K562 (cell line): ENCODE measurements around the gene GPR176. TPM values are rescaled to one million over a fixed set of nuclear protein-coding genes. Genes with fewer than 3 reads are reported as not detected.

Source experiments
- ATAC-seq: fragments of 200-7000 bp; cut with Tn5 transposase; 3 replicates; pipeline ENCODE4 v1.9.1; 2020; ENCODE audit warnings: moderate library complexity
- BruUV-seq: library from RNA; stranded (reverse); fragments of 400-500 nt; replicated peaks from 2 replicates; lab custom pipeline; 2021; lab: Mats Ljungman, UMichigan
- CTCF ChIA-PET: fragments of 300-600 bp; formaldehyde crosslinking; extraction: SDS; loops from one replicate; lab custom pipeline; 2021; ENCODE audit warnings: low intra/inter-chr PET ratio; lab: Yijun Ruan, JAX
- POLR2A ChIA-PET: fragments of 300-600, 350-650 bp; sonication (Branson Sonifier 250); formaldehyde crosslinking; extraction: SDS; loops from one replicate; lab custom pipeline; 2021; ENCODE audit warnings: antibody characterized with exemption, inconsistent platforms; lab: Yijun Ruan, JAX
- DNase-seq, 4 experiments: peaks; one replicate each; pipeline versions ENCODE4 v3.0.0 to v3.0.0-alpha.2; 2011 to 2018; ENCODE audit warnings: low spot score in 3 of 4, mixed read lengths in 3 of 4; ENCODE audit errors: extremely low read depth in 1 of 4
- FAIRE-seq: peaks from 2 replicates; lab custom pipeline; 2011; peaks lifted over from hg19 to GRCh38; lab: Jason Lieb, UNC
- H2AFZ ChIP-seq: 2 replicates; pipeline ENCODE4 v1.6.0; 2011; ENCODE audit warnings: low read depth, low read length, control low read depth, inconsistent platforms
- H3K27ac ChIP-seq: fragments of 200-600 bp; 3 replicates; pipeline ENCODE4 v1.8.0; 2011; ENCODE audit warnings: low read depth, mild to moderate bottlenecking, control low read depth, inconsistent platforms, low read length, moderate library complexity, mixed read lengths; ENCODE audit errors: extremely low read depth
- H3K27me3 ChIP-seq, 2 experiments: fragments of 300-600 bp in 1 of 2; 2 replicates in 1 of 2; 3 replicates in 1 of 2; pipeline versions ENCODE4 v1.6.0 to v1.8.0; 2011; ENCODE audit warnings: inconsistent platforms in 2 of 2, low read length in 2 of 2, mild to moderate bottlenecking in 1 of 2, mixed read lengths in 1 of 2, moderate library complexity in 1 of 2; ENCODE audit not compliant: control insufficient read depth in 2 of 2, insufficient read depth in 2 of 2
- H3K36me3 ChIP-seq: fragments of 300-600 bp; 3 replicates; pipeline ENCODE4 v1.8.0; 2011; ENCODE audit warnings: mild to moderate bottlenecking, low read length, inconsistent platforms; ENCODE audit not compliant: control insufficient read depth, insufficient read depth
- H3K4me1 ChIP-seq, 2 experiments: fragments of 200-600 bp in 1 of 2; replicated peaks in 1 of 2; 2 replicates in 1 of 2; 3 replicates in 1 of 2; pipeline versions ENCODE4 v1.5.1 to v1.8.0; 2011; ENCODE audit warnings: inconsistent platforms in 2 of 2, low read length in 2 of 2, mild to moderate bottlenecking in 1 of 2, mixed read lengths in 1 of 2, moderate library complexity in 1 of 2; ENCODE audit not compliant: control insufficient read depth in 2 of 2, insufficient read depth in 2 of 2
- H3K4me2 ChIP-seq: 2 replicates; pipeline ENCODE4 v1.6.1; 2011; ENCODE audit warnings: low read length, control low read depth, inconsistent platforms, mixed read lengths; ENCODE audit not compliant: insufficient read depth
- H3K4me3 ChIP-seq: fragments of 200-600 bp; sonication (generic), shearing (Covaris generic); 2 replicates; pipeline ENCODE4 v1.5.1; 2016; ENCODE audit warnings: control low read depth, inconsistent platforms
- H3K79me2 ChIP-seq: fragments of 200-600 bp; 3 replicates; pipeline ENCODE4 v1.8.0; 2011; ENCODE audit warnings: low read length, inconsistent platforms; ENCODE audit not compliant: control insufficient read depth, insufficient read depth
- H3K9ac ChIP-seq, 2 experiments: 2 replicates each; pipeline versions ENCODE4 v1.6.0 to v1.6.1; 2011; ENCODE audit warnings: low read depth in 2 of 2, low read length in 2 of 2, control low read depth in 1 of 2, inconsistent platforms in 1 of 2, mild to moderate bottlenecking in 1 of 2, mixed read lengths in 1 of 2; ENCODE audit not compliant: insufficient read depth in 1 of 2
- H3K9me1 ChIP-seq: one replicate; pipeline ENCODE4 v1.6.0; 2011; ENCODE audit warnings: inconsistent platforms, mild to moderate bottlenecking, low read length, moderate library complexity; ENCODE audit not compliant: control insufficient read depth, insufficient read depth
- H3K9me3 ChIP-seq: replicated peaks from 2 replicates; pipeline ENCODE4 v1.5.1; 2011; ENCODE audit warnings: low read depth, low read length, inconsistent platforms; ENCODE audit not compliant: control insufficient read depth, insufficient read depth
- H4K20me1 ChIP-seq: replicated peaks from 2 replicates; pipeline ENCODE4 v1.6.1; 2011; ENCODE audit warnings: low read length, inconsistent platforms, mixed read lengths; ENCODE audit not compliant: control insufficient read depth, insufficient read depth
- BDP1 ChIP-seq: IDR thresholded peaks from 3 replicates; pipeline ENCODE4 v1.6.1; 2011; ENCODE audit not compliant: insufficient read length, insufficient read depth
- EGR1 ChIP-seq: fragments of 450-650 bp; conservative IDR thresholded peaks from 2 replicates; pipeline ENCODE4 v1.6.1; 2017; ENCODE audit warnings: mild to moderate bottlenecking
- ELF2 ChIP-seq: fragments of 250-450 bp; sonication (Bioruptor Pico); IDR thresholded peaks from 2 replicates; pipeline ENCODE4 v1.5.0; 2021; ENCODE audit warnings: mild to moderate bottlenecking
- HLTF ChIP-seq: fragments of 450-650 bp; IDR thresholded peaks from 2 replicates; pipeline ENCODE4 v1.6.1; 2016
- KAT7 ChIP-seq: sonication (generic); formaldehyde crosslinking; IDR thresholded peaks from 2 replicates; pipeline ENCODE4 v1.8.0; 2022; ENCODE audit warnings: missing genetic modification reagents, mild to moderate bottlenecking, borderline replicate concordance
- MCM7 ChIP-seq, 2 experiments: fragments of 450-650 bp; IDR thresholded peaks; 2 replicates each; pipeline ENCODE4 v1.6.1; 2016 to 2018
- NBN ChIP-seq: fragments of 450-650 bp; IDR thresholded peaks from 2 replicates; pipeline ENCODE4 v1.6.1; 2016; ENCODE audit warnings: low read depth, mild to moderate bottlenecking
- TARDBP ChIP-seq: fragments of 450-650 bp; IDR thresholded peaks from 2 replicates; pipeline ENCODE4 v1.6.1; 2016
- ZNF551 ChIP-seq: fragments of 250-450 bp; sonication (Bioruptor Pico); IDR thresholded peaks from 2 replicates; pipeline ENCODE4 v1.5.0; 2021; ENCODE audit warnings: mild to moderate bottlenecking, moderate library complexity
- ZNF79 ChIP-seq: fragments of 250-450 bp; sonication (Bioruptor Pico); IDR thresholded peaks from 2 replicates; pipeline ENCODE4 v1.4.0; 2020; ENCODE audit warnings: low read depth, mild to moderate bottlenecking, moderate library complexity
- WGBS: fragments of 100-300 bp; shearing (Covaris generic); methylation state at CpG from one replicate; pipeline ENCODE4 v1.1.6; 2016; ENCODE audit warnings: low coverage, mixed read lengths; ENCODE audit not compliant: insufficient coverage; ENCODE audit errors: missing lambda C conversion rate; 5-methylcytosine and 5-hydroxymethylcytosine counted together
- in situ Hi-C: fragments of 300-500 bp; cut with MboI; formaldehyde crosslinking; loops from 4 replicates; pipeline ENCODE4 v1.15.0; 2018; ENCODE audit warnings: inconsistent platforms, mixed read lengths
- intact Hi-C: fragments of 100-400 bp; cut with micrococcal nuclease; formaldehyde crosslinking; loops from 2 replicates; pipeline ENCODE4 v1.14.2; 2022
- polyA plus RNA-seq, 8 experiments: library from polyadenylated mRNA; depleted of rRNA in 4 of 8; stranded (reverse) in 5 of 8; unstranded in 3 of 8; fragments of >200 nt; fragmentation: Nextera tagmentation in 2 of 8; fragmentation: Illumina TruSeq in 1 of 8; extraction: Ambion mirVana in 2 of 8; extraction: Trizol in 1 of 8; gene quantifications; 2 replicates each; pipeline versions ENCODE4 v1.2.1 to v1.2.3, GENCODE V29; 2011 to 2014; ENCODE audit warnings: inconsistent platforms in 1 of 8, missing spikeins in 1 of 8
- total RNA-seq, 7 experiments: library from RNA; depleted of rRNA in 6 of 7; stranded (reverse); fragments of >200 nt in 6 of 7; fragmentation: Illumina TruSeq in 2 of 7; extraction: Trizol in 2 of 7; gene quantifications; 2 replicates each; pipeline versions ENCODE4 v1.2.1 to v1.2.3, GENCODE V29; 2011 to 2021; ENCODE audit warnings: low replicate concordance in 1 of 7
- TF ChIP-seq, protein P1 (sequence below), 2 experiments: fragments of 150-350 bp in 1 of 2; IDR thresholded peaks; 2 replicates each; pipeline ENCODE4 v1.6.1; 2012 to 2016; ENCODE audit warnings: low read depth in 2 of 2, low read length in 2 of 2, mild to moderate bottlenecking in 1 of 2, moderate library complexity in 1 of 2
- TF ChIP-seq, protein P2 (sequence below): fragments of 450-650 bp; conservative IDR thresholded peaks from 2 replicates; pipeline ENCODE4 v1.6.1; 2016; ENCODE audit warnings: missing genetic modification characterization, low read depth, mild to moderate bottlenecking, missing compliant biosample characterization, moderate library complexity
- TF ChIP-seq, protein P3 (sequence below): fragments of 450-650 bp; IDR thresholded peaks from 2 replicates; pipeline ENCODE4 v1.6.1; 2016; ENCODE audit warnings: missing biosample characterization, missing genetic modification characterization
- TF ChIP-seq, protein P4 (sequence below): fragments of 450-650 bp; IDR thresholded peaks from 2 replicates; pipeline ENCODE4 v1.6.1; 2017; ENCODE audit warnings: mild to moderate bottlenecking, moderate library complexity

Gene GPR176
- total and polyA plus RNA-seq, 9 of the 15 experiments (the other 6 are each of a cell fraction or from before 2014, with no cell fraction given): 0.03 to 1.2 (median 0.76) TPM

DNA sequence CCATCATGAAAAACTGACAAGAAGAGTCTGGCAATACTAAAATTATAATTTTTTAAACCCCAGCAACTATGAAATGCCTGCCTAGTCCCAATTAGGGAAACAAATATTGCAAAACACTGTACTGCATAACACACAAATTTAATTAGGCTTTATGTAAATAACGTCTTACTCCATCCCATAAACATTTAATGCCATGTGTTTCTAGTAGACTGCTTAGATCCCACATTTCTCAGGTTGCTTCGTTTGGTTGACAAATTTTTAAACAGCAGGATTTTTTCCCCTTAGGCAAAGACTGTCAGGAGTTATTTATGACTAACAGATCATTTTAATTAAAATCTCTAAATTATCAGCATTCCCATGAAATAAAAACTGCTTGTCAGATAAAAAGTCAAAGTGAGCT is 43.7 kb upstream of the GPR176 start (continued):
- TF ChIP-seq, protein P1, sequence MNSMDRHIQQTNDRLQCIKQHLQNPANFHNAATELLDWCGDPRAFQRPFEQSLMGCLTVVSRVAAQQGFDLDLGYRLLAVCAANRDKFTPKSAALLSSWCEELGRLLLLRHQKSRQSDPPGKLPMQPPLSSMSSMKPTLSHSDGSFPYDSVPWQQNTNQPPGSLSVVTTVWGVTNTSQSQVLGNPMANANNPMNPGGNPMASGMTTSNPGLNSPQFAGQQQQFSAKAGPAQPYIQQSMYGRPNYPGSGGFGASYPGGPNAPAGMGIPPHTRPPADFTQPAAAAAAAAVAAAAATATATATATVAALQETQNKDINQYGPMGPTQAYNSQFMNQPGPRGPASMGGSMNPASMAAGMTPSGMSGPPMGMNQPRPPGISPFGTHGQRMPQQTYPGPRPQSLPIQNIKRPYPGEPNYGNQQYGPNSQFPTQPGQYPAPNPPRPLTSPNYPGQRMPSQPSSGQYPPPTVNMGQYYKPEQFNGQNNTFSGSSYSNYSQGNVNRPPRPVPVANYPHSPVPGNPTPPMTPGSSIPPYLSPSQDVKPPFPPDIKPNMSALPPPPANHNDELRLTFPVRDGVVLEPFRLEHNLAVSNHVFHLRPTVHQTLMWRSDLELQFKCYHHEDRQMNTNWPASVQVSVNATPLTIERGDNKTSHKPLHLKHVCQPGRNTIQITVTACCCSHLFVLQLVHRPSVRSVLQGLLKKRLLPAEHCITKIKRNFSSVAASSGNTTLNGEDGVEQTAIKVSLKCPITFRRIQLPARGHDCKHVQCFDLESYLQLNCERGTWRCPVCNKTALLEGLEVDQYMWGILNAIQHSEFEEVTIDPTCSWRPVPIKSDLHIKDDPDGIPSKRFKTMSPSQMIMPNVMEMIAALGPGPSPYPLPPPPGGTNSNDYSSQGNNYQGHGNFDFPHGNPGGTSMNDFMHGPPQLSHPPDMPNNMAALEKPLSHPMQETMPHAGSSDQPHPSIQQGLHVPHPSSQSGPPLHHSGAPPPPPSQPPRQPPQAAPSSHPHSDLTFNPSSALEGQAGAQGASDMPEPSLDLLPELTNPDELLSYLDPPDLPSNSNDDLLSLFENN (IDR thresholded peaks at IDR 0.05; ENCODE audit: low read depth in 2 of 2, low read length in 2 of 2): no peak

DNA sequence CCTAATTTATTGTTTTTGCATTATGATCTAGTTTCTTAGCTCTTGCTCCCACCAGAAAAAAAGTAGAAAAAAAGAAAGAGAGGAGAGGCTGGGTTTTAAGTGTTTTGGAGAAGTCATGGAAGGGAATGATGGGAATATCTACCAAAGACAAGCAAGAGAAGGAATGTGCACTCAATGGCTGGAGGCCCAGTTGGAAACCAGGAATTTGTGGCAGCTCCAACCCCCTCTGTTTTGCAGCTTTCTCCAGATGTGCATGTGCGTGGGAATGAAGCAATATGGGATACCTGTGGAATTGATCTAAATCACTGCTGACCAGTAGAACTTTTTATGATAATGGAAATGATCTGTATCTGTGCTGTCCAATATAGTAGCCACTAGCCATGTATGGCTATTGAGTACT is 41.0 kb upstream of the GPR176 start:
- H3K9me1 ChIP-seq: no peaks in the 10 kb centered on the region
- no peak for FAIRE-seq
- CTCF ChIA-PET: no interaction called here
- TF ChIP-seq EGR1 (no peak), ZNF79 (CRISPR knock-in tag) (no peak), ELF2 (CRISPR knock-in tag) (no peak), BDP1 (no peak), ZNF551 (no peak), KAT7 (CRISPR knock-in tag) (no peak), NBN (no peak), TARDBP (no peak), MCM7 (IDR thresholded peaks at IDR 0.05) (no peak), HLTF (no peak)
- TF ChIP-seq, protein P2, sequence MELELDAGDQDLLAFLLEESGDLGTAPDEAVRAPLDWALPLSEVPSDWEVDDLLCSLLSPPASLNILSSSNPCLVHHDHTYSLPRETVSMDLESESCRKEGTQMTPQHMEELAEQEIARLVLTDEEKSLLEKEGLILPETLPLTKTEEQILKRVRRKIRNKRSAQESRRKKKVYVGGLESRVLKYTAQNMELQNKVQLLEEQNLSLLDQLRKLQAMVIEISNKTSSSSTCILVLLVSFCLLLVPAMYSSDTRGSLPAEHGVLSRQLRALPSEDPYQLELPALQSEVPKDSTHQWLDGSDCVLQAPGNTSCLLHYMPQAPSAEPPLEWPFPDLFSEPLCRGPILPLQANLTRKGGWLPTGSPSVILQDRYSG (tag): no peak
- TF ChIP-seq, protein P3, sequence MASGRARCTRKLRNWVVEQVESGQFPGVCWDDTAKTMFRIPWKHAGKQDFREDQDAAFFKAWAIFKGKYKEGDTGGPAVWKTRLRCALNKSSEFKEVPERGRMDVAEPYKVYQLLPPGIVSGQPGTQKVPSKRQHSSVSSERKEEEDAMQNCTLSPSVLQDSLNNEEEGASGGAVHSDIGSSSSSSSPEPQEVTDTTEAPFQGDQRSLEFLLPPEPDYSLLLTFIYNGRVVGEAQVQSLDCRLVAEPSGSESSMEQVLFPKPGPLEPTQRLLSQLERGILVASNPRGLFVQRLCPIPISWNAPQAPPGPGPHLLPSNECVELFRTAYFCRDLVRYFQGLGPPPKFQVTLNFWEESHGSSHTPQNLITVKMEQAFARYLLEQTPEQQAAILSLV (tag): no peak
- TF ChIP-seq, protein P4, sequence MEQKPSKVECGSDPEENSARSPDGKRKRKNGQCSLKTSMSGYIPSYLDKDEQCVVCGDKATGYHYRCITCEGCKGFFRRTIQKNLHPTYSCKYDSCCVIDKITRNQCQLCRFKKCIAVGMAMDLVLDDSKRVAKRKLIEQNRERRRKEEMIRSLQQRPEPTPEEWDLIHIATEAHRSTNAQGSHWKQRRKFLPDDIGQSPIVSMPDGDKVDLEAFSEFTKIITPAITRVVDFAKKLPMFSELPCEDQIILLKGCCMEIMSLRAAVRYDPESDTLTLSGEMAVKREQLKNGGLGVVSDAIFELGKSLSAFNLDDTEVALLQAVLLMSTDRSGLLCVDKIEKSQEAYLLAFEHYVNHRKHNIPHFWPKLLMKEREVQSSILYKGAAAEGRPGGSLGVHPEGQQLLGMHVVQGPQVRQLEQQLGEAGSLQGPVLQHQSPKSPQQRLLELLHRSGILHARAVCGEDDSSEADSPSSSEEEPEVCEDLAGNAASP: no peak

More for the DNA sequence above, 41.0 kb upstream of the GPR176 start:
- H3K4me1 ChIP-seq: no peaks in the 10 kb centered on the region
- no peak overlapping the region for H3K4me3 ChIP-seq
- no peak overlapping the region for H3K27ac ChIP-seq
- ATAC-seq (no peak), DNase-seq (no peak)
- no peaks in the 10 kb centered on the region for H3K9me3 ChIP-seq
- WGBS: 92% methylated on average over 1 of the region's 1 CpG
- POLR2A ChIA-PET: interaction anchor here (0.7 to 1.2 kb wide), 2 partner anchors 9 to 277 kb away, joined by 3 read pairs; no protein-coding TSS in a partner anchor
- H2AFZ ChIP-seq: no peak overlapping the region
- no peaks in the 10 kb centered on the region; the same call in 1 of the 2 replicates for H4K20me1 ChIP-seq
- H3K36me3 ChIP-seq: peaks cover 63% of the 10 kb centered on the region; the same call in 2 of the 3 replicates
- no peak overlapping the region for H3K9ac ChIP-seq
- H3K27me3 ChIP-seq: no peaks in the 10 kb centered on the region
- no TSS peak for BruUV-seq
- no peak overlapping the region for H3K4me2 ChIP-seq
- in situ Hi-C loops: no loop called here
- H3K79me2 ChIP-seq: no peaks in the 10 kb centered on the region
- intact Hi-C loops: no loop called here
